NB4 (cell line): Measurements from ENCODE around the gene ZNF143.

Experiments used
- DNase-seq: peaks from one replicate; pipeline ENCODE4 v3.0.0; 2010; ENCODE audit warnings: low read depth
- H3K4me3 ChIP-seq: one replicate; pipeline ENCODE4 v1.5.1; 2011; ENCODE audit warnings: mild to moderate bottlenecking, low read depth, low read length, moderate library complexity
- MYC ChIP-seq: IDR thresholded peaks from 2 replicates; pipeline ENCODE4 v1.6.1; 2011; ENCODE audit warnings: low read depth, low read length
- POLR2A ChIP-seq: IDR thresholded peaks from 2 replicates; pipeline ENCODE4 v1.6.1; 2011; ENCODE audit warnings: mild to moderate bottlenecking; ENCODE audit not compliant: insufficient read length; ENCODE audit errors: extremely low read depth
- TF ChIP-seq, protein P1 (sequence below): IDR thresholded peaks from 2 replicates; pipeline ENCODE4 v1.6.1; 2011; ENCODE audit warnings: low read depth, low read length
- TF ChIP-seq, protein P2 (sequence below): IDR thresholded peaks from one replicate; pipeline ENCODE4 v1.5.1; 2012; ENCODE audit warnings: low read depth, low read length

ZNF143 gene

DNA sequence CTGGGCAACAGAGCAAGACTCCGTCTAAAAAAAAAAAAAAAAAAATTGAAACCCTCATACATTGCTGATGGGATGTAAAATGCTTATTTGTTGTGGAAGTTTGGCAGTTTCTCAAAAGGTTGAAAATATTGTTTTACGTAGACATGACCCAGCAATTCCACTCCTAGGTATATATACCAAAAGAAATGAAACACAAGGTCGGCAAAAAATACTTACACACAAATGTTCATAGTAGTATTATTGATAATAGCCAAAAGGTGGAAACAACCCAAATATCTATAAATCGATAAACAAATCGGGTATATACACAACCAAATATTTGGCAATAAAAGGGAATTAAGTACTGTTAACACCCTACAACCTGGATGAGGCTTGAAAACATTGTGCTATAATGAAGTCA lies 5.1 kb upstream of the ZNF143 start:
- no peak for DNase-seq
- TF ChIP-seq, protein P1, sequence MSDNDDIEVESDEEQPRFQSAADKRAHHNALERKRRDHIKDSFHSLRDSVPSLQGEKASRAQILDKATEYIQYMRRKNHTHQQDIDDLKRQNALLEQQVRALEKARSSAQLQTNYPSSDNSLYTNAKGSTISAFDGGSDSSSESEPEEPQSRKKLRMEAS, result no peak
- TF ChIP-seq, protein P2, sequence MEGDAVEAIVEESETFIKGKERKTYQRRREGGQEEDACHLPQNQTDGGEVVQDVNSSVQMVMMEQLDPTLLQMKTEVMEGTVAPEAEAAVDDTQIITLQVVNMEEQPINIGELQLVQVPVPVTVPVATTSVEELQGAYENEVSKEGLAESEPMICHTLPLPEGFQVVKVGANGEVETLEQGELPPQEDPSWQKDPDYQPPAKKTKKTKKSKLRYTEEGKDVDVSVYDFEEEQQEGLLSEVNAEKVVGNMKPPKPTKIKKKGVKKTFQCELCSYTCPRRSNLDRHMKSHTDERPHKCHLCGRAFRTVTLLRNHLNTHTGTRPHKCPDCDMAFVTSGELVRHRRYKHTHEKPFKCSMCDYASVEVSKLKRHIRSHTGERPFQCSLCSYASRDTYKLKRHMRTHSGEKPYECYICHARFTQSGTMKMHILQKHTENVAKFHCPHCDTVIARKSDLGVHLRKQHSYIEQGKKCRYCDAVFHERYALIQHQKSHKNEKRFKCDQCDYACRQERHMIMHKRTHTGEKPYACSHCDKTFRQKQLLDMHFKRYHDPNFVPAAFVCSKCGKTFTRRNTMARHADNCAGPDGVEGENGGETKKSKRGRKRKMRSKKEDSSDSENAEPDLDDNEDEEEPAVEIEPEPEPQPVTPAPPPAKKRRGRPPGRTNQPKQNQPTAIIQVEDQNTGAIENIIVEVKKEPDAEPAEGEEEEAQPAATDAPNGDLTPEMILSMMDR, result no peak

DNA sequence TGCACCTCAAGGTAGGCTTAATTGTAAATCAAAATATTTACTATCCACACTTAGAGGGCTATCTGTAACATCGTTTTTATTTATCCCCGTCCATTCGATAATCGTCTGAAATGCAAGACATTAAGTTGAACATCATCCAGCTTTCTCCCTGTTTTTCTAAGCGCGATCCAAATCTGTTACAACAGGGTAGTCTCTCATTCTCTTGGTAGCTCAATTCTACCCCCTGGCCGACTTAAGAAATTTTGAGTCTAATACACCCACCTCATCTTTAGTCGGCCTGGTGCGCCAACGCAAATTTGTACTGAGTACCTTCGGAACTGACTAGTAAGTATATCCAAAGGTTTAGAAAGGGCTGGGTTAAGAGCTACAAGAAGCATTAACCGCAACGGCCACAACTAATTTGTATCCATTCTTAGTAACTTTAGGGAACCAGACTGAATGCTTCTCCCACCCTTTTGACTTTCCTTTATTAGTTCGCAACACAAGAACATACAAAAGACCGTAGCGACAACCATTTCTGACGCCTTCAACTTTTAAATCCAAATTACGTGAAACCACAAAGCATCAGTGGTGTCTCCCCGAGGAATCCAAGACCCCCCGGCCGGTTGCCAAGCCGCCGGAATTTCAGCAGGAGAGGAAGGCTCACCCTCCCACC lies 1.0 kb upstream of the ZNF143 start:
- DNase-seq, result peak; percentile 69
- H3K4me3 ChIP-seq, result peak overlapping the region; percentile 100
- TF ChIP-seq MYC (no peak), POLR2A (no peak)
- TF ChIP-seq, protein P1, result no peak
- TF ChIP-seq, protein P2, result no peak

More for the DNA sequence above, 5.1 kb upstream of the ZNF143 start:
- no peak overlapping the region for H3K4me3 ChIP-seq

DNA sequence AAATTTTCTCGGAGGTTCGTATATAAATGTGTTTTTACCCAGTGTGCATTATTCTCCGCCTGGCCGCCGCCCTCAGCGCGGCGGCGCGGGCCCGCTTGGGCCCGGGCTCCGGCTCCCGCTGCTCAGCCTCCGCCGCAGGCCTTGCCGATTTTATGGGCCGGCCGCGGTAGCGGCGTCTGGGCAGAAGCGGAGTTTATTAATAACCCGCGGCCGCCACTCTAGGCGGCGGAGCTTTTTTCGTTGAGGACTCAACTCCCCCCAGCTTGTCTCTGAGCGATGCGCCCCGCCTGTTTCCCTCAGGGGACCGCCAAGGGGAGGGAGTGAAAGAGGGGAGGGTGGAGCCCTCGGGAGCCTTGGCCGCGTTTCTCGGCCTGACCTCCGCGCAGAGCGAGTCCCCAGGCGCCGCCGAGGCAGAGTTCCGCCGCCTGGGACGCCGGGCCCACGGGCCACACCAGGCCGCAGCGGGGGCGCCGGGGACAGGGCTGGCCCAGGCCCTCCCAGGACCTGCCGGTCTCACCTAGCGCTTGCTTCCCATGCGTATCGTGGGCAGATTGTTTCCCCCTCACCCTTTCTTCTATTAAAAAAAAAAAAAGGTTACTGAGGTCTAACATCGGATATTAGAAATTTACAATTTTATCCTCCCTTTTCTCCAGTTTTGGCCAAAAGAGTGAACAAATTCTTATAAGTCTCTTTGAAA lies 399 bp downstream of the ZNF143 start:
- DNase-seq, result peak; percentile 95
- H3K4me3 ChIP-seq, result peak overlapping the region; percentile 73
- TF ChIP-seq POLR2A (peak; percentile 97), MYC (no peak; the same call in 1 of the 2 replicates)
- TF ChIP-seq, protein P1, result no peak
- TF ChIP-seq, protein P2, result no peak

DNA sequence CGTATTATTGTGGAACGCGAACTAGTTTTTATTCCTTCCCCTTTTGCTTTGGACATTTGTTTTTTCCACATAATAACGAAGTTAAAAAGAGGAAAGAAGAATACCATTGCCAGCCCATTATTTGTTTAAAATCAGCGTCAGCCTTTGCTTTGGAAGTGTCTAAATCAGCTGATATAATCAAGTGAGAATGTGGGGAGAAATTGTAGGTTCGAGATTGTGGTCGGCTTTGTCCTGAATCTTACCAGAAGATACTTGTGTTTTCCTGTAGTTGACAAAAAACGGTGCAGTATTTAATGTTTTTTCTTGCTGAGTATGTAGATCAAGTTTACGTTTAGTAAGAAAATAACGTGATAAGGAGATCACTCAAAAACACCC lies 935 bp downstream of the ZNF143 start:
- H3K4me3 ChIP-seq, result peak overlapping the region; percentile 73
- TF ChIP-seq, protein P1, result no peak
- TF ChIP-seq, protein P2, result no peak
- TF ChIP-seq MYC (no peak), POLR2A (no peak)
- peak; percentile 26 for DNase-seq

DNA sequence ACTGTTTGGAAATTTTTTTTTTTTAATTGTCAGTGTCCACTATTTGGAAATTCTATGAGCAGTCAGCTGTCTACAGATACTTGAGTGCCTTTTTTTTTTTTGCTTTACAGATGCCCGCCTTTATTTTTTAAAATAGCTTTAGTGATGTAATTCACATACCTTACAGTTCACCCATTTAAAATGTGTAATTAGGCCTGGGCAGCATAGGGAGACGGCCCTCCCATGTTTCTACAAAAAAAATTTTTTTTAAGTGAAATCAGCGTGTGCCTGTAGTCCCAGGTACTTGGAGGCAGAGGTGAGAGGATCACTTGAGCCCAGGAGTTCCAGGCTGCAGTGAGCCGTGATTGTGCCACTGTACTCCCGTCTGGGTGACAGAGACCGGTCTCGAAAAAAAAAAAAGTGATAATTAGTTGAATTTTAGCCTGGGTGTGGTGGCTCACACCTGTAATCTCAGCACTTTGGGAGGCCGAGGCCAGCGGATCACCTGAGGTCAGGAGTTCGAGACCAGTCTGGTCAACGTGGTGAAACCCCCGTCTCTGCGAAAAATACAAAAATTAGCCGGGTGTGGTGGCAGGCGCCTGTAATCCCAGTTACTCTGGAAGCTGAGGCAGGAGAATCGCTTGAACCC lies 1.5 kb downstream of the ZNF143 start:
- no peak for DNase-seq
- TF ChIP-seq, protein P2, result no peak
- no peak for TF ChIP-seq POLR2A
- peak overlapping the region; percentile 73 for H3K4me3 ChIP-seq
